Neutrophil (primary cell): ENCODE data around the gene MED4.
"Not testable (repeated sequence)": the region's sequence is repeated elsewhere in the genome, so short reads cannot be mapped to it uniquely, and the experiment has no call there.

Experiments used
- H3K27ac ChIP-seq: fragments of 200-600 bp; sonication (generic); 2 replicates; pipeline ENCODE4 v1.5.1; 2016; ENCODE audit warnings: mild to moderate bottlenecking, moderate library complexity
- H3K27me3 ChIP-seq: fragments of 200-600 bp; sonication (generic); 2 replicates; pipeline ENCODE4 v1.6.0; 2016; ENCODE audit warnings: mild to moderate bottlenecking
- H3K36me3 ChIP-seq: fragments of 200-600 bp; sonication (generic); 2 replicates; pipeline ENCODE4 v1.5.1; 2017
- H3K4me1 ChIP-seq, 2 experiments: fragments of 200-600 bp in 1 of 2; sonication (generic) in 1 of 2; 1 replicate in 1 of 2; 2 replicates in 1 of 2; pipeline versions ENCODE4 v1.5.1 to v1.6.1; 2013 to 2016; ENCODE audit warnings: low read depth in 1 of 2, low read length in 1 of 2, mild to moderate bottlenecking in 1 of 2, moderate library complexity in 1 of 2; ENCODE audit not compliant: control insufficient read depth in 1 of 2, insufficient read depth in 1 of 2
- H3K4me3 ChIP-seq, 2 experiments: fragments of 200-600 bp in 1 of 2; sonication (generic) in 1 of 2; 1 replicate in 1 of 2; 2 replicates in 1 of 2; pipeline ENCODE4 v1.5.1; 2013 to 2016; ENCODE audit warnings: low read depth in 1 of 2, low read length in 1 of 2, mild to moderate bottlenecking in 1 of 2, moderate library complexity in 1 of 2
- H3K9me3 ChIP-seq: fragments of 200-600 bp; sonication (generic); 2 replicates; pipeline ENCODE4 v1.5.1; 2016
- TF ChIP-seq, protein P1 (sequence below): fragments of 200-600 bp; sonication (generic); IDR thresholded peaks from 2 replicates; pipeline ENCODE4 v1.5.1; 2016; ENCODE audit warnings: antibody characterized with exemption

MED4 gene

DNA sequence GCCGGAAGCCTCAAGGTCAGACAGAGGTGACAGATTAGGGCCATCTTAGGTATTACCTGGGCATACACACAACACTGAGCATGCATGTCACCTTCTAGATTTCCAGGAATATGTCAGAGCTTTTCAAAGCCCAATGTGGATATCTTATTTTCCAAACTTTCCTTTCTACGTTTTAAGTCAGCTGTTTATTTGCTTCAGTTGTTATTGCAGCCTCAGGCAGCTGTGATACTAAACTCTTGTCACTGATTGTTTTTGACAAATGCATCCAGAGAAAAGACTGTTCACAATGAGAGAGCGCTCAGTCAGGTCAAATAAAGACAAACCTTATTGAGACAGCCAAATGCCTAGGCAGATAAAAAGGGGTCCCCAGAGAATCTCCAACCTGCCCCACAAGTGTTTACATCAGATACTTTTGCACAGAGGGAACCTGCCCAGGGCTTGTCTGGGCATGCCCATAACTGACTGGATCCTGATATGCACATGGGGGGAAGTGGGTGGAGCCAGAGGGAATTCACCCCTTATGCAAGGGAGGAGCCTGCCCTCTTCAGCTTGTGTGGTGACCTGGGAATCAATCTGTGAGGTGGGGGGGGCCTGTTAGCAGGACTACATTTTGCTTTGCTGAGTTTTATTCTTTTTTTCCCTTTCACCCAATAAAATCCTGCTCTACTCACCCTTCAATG is 28.5 kb downstream of the MED4 start:
- Histone ChIP-seq H3K9me3 (peaks cover 31% of the 10 kb centered on the region), H3K27ac (no peak overlapping the region)

DNA sequence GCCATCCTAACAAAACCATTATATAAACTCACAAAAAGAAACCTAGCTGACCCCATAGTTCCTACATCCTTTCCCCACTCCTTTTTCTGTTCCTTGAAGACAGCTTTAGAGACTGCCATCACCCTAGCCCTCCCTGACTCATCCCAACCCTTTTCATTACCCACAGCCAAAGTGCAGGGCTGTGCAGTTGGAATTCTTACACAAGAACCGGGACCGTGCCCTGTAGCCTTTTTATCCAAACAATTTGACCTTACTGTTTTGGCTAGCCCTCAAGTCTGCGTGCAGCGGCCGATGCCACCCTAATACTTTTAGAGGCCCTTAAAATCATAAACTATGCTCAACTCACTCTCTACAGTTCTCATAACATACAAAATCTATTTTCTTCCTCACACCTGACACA is 35.0 kb downstream of the MED4 start:
- not testable (repeated sequence) for H3K27me3 ChIP-seq, H3K9me3 ChIP-seq, H3K4me3 ChIP-seq, H3K27ac ChIP-seq, H3K4me1 ChIP-seq
- H3K36me3 ChIP-seq = peaks cover 27% of the 10 kb centered on the region

More for the DNA sequence above, 28.5 kb downstream of the MED4 start:
- Histone ChIP-seq H3K4me1 (no peaks in the 10 kb centered on the region), H3K4me3 (no peak overlapping the region), H3K27me3 (no peaks in the 10 kb centered on the region), H3K36me3 (peaks cover 35% of the 10 kb centered on the region)
- TF ChIP-seq, protein P1, sequence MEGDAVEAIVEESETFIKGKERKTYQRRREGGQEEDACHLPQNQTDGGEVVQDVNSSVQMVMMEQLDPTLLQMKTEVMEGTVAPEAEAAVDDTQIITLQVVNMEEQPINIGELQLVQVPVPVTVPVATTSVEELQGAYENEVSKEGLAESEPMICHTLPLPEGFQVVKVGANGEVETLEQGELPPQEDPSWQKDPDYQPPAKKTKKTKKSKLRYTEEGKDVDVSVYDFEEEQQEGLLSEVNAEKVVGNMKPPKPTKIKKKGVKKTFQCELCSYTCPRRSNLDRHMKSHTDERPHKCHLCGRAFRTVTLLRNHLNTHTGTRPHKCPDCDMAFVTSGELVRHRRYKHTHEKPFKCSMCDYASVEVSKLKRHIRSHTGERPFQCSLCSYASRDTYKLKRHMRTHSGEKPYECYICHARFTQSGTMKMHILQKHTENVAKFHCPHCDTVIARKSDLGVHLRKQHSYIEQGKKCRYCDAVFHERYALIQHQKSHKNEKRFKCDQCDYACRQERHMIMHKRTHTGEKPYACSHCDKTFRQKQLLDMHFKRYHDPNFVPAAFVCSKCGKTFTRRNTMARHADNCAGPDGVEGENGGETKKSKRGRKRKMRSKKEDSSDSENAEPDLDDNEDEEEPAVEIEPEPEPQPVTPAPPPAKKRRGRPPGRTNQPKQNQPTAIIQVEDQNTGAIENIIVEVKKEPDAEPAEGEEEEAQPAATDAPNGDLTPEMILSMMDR = no peak

DNA sequence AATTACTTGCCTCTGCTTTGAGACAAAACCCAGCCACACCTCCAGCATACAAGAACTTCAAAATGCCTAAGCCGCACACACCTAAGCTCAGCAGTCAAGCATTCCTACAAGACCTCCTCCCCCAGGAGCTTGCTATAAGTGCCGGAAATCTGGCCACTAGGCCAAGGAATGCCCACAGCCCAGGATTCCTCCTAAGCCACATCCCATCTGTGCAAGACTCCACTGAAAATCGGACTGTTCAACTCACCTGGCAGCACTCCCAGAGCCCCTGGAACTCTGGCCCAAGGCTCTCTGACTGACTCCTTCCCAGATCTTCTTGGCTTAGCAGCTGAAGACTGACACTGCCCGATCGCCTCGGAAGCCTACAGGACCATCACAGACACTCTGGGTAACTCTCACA is 36.4 kb downstream of the MED4 start:
- not testable (repeated sequence) for H3K27ac ChIP-seq, H3K27me3 ChIP-seq, H3K4me3 ChIP-seq, H3K4me1 ChIP-seq, H3K9me3 ChIP-seq
- H3K36me3 ChIP-seq = peaks cover 31% of the 10 kb centered on the region

GRCh38 chr13:48055712-48056111 is 39.2 kb downstream of the MED4 start:
- peaks cover 46% of the 10 kb centered on the region for H3K36me3 ChIP-seq
- no peaks in the 10 kb centered on the region for H3K9me3 ChIP-seq
- TF ChIP-seq, protein P1 = no peak
- no peaks in the 10 kb centered on the region for H3K4me1 ChIP-seq
- H3K27me3 ChIP-seq = no peaks in the 10 kb centered on the region
- no peak overlapping the region for H3K27ac ChIP-seq
- H3K4me3 ChIP-seq = no peak overlapping the region

DNA sequence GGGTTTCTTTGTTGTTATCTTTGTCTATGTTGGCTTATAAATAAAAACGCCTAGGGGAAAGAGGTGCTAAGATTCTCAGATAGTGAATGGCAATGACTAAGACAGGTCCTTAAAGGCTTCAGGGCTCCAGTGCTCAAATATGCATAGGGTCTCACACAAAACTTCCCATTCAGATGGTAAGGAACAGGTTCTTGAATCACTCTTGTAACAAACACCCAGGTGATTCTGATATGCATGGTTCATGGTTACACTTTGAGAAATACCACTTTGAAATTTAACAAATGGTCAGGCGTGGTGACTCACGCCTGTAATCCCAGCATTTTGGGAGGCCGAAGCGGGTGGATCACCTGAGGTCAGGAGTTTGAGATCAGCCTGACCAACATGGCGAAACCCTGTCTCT is 40.3 kb downstream of the MED4 start:
- H3K9me3 ChIP-seq = no peaks in the 10 kb centered on the region
- no peak overlapping the region for H3K27ac ChIP-seq
- TF ChIP-seq, protein P1 = no peak
- H3K27me3 ChIP-seq = no peaks in the 10 kb centered on the region
- H3K4me1 ChIP-seq = no peaks in the 10 kb centered on the region
- no peak overlapping the region for H3K4me3 ChIP-seq
- peaks cover 57% of the 10 kb centered on the region for H3K36me3 ChIP-seq

- no peak overlapping the region for H3K27ac ChIP-seq
- H3K9me3 ChIP-seq = no peaks in the 10 kb centered on the region
- no peaks in the 10 kb centered on the region for H3K27me3 ChIP-seq
- no peaks in the 10 kb centered on the region for H3K4me1 ChIP-seq
- TF ChIP-seq, protein P1 = no peak
- H3K4me3 ChIP-seq = no peak overlapping the region
- peaks cover 75% of the 10 kb centered on the region for H3K36me3 ChIP-seq
Measured at GRCh38 chr13:48050550-48050949, 44.4 kb downstream of the MED4 start.
